IPS-NIHi7 (cell line): ENCODE results near the gene ZDHHC14.
A peak's percentile ranks its signal among the peaks of the same experiment; 100 is the strongest.

Experiments
- DNase-seq: peaks from one replicate; pipeline ENCODE4 v3.0.0; 2012; ENCODE audit warnings: mixed read lengths; ENCODE audit errors: extremely low spot score

ZDHHC14 gene

DNA sequence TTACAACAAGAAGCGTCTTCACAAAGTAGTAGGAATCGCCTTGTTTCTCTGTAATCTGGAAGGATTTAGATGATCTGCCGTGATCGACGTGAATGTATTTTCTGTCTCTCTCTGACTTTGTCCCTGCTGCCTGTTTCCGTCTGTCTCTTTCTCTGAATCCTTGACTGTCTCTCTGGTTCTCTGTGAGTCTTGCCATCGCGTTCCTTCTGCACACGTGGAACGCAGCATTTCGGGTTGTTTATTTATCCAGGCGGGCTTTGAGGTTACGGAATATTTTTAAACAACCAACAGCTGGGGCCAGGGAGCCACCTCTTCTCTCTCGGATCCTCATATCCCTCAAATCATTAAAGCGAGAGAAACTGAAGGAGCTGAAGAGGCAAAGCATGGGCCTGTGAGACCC lies 215.9 kb downstream of the ZDHHC14 start:
- no peak for DNase-seq

DNA sequence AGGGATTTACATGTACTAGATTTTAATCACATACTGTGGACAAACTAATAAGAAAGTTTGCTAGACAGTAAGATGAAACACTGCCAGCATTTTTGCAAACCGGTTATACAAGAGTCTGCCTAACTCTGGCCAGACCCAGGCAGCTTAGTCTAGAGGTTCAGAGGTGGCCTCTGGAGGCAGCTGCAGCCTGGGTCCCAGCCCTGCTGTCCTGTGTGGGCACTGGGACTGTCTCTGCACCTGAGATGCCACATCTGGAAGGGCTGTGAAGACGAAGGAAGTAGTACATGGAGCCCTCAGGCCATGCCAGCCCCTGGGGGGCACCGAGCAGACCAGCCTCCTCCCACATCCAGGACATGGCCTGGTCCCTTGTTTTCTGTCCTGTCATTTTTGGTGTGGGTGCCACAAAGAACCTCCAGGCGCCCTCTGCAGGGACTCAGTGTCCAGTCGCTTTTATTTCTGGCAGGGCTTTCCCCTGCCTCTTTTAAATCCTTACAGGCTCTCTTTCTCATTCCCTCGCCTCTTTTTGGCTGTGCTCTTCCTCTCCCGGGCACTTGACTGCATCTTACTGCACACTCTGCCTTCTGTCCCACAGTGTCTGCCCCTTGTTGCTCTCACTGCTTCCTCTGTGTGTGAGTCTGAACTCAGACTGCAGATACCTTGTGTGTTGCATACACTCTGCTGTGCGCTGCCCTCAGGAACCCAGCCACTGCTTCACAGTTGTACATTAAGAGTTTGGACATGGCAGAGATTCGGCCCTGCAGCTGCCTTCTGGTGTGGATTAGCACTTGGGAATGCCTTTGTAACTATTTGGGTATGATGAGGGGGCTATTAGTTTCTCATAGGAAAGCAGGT lies 216.7 kb downstream of the ZDHHC14 start:
- DNase-seq = peak; percentile 75

DNA sequence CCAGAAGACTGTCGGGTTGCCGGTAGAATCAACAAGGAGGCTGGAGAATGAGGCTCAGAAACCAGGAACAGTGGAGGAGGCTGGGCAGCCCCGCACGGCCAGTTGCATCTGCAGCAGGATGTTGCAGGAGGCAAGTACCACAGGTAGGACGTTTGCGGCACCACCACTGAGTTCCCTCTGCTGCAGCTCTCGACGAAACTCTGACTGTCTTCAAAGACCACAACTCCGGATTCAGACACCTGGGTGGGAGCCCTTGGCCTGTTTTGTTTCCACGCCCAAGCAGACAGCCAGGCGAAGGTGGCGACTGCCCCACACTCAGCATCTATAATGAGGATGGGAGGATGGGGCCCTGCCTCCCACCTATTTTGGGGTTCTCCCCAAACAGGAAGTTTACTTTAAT lies 218.2 kb downstream of the ZDHHC14 start:
- DNase-seq = no peak

DNA sequence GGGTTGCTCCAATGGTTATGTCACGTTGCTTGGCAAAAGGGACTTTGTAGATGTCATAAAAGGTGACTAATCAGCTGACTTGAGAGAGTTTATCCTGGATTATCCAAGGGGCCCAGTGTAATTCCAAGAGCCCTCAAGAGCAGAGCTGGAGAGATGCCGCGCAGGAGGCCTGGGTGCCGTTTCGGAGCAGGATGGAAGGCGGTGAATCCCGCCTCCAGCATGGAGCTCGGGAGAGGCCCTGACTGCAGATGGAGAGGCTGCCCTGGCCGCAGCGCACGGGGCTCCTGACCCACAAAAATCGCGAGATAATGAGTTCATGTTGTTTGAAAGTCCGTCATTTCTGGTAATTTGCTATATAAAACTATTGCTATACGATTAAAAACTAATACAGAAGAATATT lies 219.8 kb downstream of the ZDHHC14 start:
- DNase-seq = no peak

DNA sequence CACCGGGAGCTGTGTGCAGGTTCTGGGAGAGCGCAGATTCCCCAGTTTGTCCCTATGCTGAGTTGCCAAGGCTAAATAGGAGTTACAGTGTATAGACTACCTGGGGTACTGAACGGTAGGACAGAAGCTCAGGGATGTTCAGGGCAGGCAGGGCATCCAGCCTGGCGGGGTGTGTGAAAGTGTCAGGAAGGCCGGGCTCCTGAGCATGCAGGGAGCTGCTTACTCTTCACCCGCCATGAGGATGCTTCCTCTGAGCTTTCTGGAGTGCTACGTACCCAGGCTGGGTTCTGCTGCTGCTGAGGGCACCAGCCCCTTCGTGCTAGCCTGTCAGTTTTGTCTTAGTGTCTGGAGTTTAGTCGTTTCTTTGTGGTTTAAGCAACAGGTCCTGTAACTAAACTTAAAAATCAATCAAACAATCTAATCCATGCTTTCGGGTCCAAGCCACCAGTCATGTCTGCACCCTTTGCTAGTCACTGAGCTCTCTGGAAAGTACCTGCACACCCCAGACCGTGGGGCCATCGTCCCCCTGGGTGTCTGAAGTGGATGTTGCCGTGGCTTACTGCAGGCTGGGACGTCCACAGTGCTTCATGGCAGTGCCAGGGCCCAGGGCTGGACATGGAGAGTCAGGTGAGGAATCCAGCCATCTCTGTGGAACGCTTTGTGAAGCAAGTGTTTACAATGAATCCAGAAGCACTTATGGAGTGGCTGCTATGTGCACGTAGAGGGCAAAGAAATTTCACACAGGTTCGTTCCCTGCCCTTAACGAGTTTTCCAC lies 221.7 kb downstream of the ZDHHC14 start:
- no peak for DNase-seq

DNA sequence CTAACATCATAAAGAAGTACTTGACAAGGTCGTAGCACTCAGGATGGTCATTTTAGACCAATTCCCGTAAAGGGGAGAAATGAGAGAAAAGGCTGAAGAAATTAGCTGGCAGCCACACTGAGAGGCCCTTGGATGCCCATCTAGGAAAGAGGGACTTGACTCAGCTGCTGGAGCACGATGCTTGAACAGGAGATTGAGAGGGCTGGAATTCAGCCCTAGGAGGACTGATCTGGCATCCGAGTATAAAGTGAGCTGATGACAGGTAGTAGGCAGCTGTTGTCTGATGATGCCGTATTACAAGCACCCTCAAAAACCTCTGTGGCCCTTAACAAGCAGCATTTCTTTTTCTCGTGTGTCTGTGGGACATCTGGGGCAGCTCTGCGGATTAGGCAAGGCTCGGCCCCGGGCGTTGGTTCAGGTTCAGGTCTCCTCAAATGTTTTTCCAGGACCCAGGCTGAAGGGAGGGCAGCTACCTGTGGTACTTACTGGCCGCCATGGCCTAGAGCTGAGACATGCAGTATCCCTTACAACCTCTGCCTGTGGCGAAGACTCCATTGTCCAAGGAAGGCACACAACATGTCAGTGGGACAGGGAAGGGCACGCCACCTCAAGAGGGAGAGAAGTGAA lies 222.4 kb downstream of the ZDHHC14 start:
- no peak for DNase-seq

DNA sequence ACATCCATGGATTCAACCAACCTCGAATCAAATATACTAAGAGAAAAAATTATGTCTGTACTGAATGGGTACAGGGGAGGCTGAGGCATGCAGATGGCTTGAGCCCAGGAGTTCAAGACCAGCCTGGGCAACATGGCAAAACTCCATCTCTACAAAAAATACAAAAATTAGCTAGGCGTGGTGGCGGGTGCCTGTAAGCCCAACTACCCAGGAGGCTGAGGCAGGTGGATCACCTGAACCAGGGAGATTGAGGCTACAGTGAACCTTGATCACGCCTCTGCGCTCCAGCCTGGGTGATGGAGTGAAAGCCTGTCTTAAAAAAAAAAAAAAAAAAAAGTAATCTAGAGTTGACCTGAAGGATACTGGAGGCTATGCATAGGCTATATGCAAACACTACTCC lies 223.0 kb downstream of the ZDHHC14 start:
- DNase-seq = no peak

DNA sequence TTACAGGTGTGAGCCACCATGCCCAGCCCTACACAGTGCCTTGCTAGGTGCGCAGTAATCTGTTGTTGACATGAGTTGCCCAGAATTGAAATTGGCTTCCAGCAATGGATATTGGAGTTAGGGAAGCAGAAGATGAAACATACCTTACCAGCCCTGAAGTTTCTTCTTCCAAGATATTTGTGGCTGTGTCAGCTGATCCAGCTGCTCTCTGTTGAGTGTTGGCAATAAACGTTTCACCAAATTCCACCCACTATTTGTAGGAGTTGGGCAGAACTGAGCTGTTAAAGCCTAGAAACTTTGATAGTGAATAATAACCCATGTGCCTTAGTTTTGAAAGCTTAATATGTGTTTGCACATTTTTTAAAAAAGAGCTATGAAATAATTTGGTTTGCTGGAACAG lies 223.8 kb downstream of the ZDHHC14 start:
- DNase-seq = no peak

DNA sequence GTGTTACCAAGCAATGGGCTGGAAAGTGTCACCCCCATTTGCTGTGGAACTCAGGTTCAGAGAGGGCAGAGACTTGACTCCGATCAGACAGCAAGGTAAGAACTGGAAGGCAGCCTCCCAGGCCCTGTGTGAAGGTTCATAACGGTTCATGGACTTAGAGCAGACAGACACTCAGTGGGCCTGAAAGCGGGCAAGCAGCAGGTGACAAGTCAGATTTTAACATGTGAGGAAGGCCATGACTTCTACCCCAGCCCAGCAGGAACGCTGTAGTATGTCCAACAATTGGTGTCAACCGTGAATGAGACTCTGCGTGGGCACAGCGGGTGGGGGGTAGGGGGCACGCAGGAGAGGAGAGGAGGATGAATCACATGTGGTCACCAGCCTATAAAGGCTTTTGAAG lies 224.5 kb downstream of the ZDHHC14 start:
- no peak for DNase-seq

DNA sequence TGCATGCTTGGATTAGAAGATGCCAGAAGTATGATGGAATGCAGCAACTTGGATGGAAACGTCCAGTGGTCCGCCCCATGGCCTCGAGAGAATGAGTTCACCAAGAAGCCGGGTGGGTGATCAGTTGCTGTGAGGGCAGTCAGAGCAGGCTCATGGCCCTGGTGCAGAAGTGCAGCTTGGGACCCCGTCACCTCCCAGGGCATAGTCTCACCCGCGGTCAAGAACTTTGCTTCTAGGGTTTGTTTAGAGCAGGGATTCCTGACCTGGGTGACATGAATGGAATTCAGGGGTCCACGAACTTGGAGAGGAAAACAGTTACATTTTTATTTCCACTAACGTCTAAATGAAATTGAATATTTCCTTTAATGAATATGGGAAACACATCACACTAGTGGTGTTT lies 225.5 kb downstream of the ZDHHC14 start:
- DNase-seq = no peak

DNA sequence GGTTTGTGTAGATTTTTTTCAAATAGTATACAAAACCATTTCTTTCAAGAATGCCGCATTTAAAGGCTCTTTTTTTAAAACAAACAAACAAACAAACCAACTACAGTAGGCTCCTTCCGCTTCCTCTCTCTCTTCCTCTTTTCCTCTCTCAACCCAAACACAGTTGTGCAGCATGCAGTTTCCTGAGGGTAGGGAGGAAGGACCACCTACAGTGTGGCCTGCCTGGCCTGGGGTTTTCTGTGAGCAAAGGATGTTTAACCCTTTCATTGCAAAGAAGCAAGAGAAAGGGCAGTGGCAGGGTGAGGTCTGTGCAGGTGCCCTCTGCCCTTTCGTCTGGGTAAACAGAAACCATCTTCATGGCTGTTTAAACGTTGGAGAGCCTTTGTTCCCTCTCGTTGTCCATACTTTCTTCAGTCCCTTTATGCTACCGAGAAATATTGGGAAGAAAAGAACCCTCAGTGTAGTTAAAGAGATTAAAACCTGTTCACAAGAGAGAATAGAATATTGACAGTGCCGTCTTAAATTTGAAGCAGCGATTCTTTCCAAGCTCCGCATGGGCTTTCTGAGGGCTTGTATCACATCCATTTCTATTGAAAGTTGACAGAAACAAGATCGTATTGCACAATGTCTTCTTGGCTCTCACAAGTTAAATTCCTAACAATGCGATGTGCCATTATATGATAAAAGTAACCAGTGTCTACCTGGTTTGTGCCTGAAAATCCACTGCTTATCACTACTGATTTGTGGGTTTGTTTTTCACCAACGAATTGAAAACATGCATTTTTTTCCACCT lies 226.5 kb downstream of the ZDHHC14 start:
- peak; percentile 65 for DNase-seq

DNA sequence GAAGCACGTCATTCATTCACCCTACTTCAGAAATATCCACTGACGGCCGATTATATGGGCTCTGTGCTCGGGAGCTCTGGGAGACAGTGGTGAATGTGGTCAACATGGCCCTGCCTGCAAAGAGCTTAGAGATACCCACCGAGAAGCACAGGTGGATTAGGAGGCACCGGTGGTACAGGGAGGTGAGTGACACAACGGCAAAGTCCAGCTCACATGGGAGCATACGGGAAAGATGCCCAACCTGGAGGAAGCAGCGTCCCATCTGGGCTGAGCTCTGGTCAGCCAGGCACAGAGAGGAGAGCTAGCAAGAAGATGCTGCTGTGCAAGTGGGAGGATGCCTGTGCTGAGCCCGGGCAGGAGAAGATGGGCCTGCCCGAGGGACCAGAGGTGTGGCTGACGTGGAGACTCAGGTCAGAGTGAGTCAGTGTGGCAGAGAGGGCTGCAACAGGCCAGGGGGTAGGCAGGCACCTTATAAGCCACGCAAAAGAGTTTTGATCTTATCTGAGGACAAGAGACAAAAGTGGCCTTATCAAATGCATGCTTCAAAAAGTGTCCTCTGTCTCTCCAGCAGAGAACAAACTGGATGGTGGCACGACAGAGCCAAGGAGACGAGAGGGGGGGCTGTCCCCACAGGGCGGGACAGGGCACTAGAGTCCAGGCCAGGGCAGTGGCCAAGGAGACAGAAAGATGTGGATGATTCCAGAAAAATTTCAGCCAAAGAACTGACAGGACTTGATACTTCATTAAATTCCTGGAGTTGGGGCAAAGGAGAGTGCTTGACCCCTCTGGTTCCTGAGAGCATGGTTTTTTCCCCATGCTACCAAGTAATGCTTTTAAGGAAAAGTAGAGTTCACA lies 227.5 kb downstream of the ZDHHC14 start:
- no peak for DNase-seq

DNA sequence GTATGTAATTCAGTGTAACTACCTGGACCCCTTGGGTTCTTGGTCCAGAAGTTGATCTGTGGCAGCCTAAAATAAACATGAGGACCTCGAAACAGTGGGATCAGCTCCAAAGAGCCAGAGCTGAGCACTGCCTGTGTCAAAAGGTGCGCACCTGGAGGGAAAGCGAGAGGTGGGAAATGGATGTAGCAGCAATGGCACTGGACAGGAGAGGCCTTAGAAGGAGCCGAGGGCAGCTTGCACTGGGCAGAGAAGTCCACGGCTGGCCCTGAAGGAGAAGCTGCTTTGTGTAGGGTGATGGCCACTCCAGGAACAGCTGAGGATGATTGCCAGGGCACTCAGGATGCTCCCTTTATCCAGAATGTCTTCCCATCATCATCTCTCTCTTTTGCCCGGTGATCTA lies 228.1 kb downstream of the ZDHHC14 start:
- DNase-seq = no peak

DNA sequence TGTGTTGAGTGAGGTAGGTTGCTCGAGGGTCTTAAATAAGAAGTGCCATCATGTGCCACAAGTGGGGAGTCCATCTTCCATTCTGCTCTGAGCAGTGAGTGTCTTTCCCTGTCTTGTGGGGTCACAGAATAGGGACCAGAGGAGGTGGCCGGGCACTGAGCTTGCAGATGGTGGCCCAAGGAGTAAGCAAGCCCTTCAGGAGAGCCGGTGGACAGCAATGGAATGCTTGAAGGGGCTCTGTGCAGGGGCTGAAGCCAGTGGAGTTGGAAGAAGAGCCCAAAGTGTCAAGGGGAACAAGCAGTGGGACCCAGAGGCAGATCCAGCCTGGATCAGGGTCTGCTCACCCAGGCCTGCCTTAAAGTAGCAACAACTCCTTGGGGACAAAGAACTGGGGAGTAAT lies 228.6 kb downstream of the ZDHHC14 start:
- no peak for DNase-seq

DNA sequence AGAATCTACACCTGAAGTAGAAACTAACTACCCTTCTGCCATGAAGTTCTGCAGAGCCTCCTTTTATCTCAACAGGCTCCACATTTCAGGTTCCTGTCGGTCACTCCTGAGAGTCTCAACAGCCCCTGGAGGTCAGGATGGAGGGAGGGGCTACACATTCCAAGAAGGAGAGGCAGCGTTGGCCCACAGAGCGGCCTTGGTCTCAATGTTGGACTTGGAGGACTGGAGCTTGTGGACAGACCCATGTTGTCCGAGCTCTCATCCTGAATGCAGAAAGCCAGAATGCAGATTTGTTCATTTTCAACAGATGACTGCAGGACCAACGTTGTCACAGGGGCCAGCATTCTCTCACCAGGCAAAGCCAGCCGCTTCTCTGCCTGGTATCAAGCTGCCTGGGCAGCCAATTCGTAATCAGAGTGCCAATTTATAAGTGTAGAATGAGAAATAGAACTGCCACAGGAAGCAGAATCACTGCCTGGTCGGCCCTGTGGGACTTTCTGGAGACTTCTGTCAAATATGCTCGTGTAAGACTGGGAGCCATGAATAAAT lies 229.5 kb downstream of the ZDHHC14 start:
- peak; percentile 48 for DNase-seq

DNA sequence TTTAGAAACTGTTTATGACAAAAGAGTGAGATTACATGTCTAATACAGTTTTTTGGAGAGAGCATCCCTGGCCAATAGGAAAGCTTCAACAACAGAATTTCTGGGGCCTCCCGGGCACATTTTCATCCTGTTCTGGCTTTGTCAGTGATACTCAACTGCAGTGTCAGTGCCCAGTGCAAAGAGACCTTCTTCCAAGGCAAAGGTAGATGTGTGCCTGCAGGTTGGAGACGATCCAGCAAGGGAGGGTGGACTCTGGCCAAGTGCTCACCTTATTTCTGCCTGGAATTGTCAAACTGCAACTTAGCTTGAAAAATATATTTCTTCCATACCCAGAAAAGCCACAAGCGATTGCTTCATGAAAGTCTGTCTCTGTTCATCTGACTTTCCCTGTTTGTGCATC lies 230.4 kb downstream of the ZDHHC14 start:
- no peak for DNase-seq

DNA sequence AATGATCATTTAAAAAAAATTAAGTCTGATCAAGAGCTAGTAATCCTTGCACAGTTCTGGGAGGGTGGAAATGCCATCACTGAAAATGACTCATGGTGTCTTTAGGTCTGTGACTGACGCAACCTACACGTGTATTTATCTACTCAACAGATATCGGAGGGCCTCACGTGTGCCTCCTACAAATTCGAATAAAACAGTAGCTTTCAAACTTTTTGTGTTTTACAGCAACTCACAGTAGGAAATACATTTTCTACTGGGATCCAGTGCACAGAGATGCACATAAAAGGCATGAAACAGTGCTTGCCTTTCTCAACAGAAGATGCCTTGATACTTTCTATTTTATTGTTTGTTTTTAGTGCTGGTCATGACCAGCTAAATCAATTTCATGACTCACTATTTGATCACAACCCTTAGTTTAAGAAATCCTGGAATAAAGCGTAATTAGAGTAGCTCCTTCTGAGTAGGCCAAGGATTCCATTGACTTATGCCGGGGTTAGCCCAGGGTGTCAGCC lies 232.1 kb downstream of the ZDHHC14 start:
- DNase-seq = no peak

DNA sequence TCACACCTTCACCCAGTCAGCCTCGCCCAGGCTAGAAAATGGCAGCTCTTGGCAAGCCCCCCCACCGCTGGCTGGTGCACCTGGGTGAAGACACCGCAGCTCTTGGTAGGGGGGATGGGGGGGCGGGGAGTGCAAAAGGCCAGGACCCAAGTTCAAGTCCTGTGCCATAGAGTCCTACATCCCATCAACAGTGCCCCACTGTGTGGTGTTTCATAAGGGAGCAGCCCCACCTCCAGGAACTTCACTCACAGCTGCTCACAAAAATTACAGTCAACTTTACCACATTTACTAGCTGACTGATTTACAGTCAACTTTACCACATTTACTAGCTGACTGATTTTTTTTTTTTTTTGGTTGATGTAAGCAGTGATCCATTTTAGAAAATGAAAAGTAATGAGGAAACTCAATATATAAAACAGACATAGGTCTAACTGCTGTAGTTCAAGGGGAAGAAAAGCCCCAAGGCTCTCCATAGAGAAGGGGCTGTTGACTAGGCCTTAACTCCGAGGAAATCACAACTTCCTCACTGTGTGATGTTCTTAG lies 233.1 kb downstream of the ZDHHC14 start:
- no peak for DNase-seq

DNA sequence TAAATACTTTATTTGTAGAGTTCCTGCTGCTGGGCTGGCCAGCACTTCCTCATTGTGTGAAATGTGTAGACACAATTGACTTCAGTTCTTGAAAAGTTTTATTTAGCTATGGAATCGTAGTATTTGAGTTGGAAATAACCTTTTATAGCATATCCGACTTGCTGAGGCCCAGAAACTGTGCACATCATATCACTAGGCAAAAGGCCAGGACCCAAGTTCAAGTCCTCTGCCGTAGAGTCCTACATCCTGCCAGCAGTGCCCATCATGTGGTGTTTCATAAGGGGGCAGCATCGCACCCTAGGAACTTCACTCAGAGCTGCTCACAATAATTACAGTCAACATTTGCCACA lies 234.4 kb downstream of the ZDHHC14 start:
- no peak for DNase-seq

DNA sequence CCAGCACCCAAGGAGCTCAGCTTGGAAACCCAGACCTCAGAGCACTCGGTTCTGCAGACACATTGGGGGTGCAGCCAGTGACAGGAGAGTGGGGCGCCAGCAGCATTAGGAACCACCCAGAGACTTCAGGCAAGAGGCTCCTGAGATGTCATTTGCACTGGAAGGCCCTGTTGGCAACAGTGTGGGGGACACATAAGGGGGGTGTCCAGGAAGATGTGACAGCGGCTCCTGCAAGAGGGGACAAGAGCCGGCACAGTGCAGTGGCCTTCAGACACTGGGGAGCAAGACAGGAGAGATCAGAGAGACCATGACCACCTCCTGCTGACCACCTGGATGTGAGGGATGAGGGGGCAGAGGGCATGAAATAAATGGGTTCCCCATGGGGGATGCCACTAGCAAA lies 235.0 kb downstream of the ZDHHC14 start:
- no peak for DNase-seq
